ENCODE measurements around the gene MYO1A.

GRCh38 chr12:57094208-57095160 is 44.6 kb upstream of the MYO1A start:
- TF ChIP-seq, protein P1, sequence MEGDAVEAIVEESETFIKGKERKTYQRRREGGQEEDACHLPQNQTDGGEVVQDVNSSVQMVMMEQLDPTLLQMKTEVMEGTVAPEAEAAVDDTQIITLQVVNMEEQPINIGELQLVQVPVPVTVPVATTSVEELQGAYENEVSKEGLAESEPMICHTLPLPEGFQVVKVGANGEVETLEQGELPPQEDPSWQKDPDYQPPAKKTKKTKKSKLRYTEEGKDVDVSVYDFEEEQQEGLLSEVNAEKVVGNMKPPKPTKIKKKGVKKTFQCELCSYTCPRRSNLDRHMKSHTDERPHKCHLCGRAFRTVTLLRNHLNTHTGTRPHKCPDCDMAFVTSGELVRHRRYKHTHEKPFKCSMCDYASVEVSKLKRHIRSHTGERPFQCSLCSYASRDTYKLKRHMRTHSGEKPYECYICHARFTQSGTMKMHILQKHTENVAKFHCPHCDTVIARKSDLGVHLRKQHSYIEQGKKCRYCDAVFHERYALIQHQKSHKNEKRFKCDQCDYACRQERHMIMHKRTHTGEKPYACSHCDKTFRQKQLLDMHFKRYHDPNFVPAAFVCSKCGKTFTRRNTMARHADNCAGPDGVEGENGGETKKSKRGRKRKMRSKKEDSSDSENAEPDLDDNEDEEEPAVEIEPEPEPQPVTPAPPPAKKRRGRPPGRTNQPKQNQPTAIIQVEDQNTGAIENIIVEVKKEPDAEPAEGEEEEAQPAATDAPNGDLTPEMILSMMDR (conservative IDR thresholded peaks at IDR 0.05) = no peak
- no peak for TF ChIP-seq ZFX (IDR thresholded peaks at IDR 0.05)
